ENCODE measurements around the gene PRELID1.

- TF ChIP-seq, protein P1, sequence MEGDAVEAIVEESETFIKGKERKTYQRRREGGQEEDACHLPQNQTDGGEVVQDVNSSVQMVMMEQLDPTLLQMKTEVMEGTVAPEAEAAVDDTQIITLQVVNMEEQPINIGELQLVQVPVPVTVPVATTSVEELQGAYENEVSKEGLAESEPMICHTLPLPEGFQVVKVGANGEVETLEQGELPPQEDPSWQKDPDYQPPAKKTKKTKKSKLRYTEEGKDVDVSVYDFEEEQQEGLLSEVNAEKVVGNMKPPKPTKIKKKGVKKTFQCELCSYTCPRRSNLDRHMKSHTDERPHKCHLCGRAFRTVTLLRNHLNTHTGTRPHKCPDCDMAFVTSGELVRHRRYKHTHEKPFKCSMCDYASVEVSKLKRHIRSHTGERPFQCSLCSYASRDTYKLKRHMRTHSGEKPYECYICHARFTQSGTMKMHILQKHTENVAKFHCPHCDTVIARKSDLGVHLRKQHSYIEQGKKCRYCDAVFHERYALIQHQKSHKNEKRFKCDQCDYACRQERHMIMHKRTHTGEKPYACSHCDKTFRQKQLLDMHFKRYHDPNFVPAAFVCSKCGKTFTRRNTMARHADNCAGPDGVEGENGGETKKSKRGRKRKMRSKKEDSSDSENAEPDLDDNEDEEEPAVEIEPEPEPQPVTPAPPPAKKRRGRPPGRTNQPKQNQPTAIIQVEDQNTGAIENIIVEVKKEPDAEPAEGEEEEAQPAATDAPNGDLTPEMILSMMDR (IDR thresholded peaks at IDR 0.05 in 8 of 11, conservative IDR thresholded peaks at IDR 0.05 in 3 of 11) = no peak
- TF ChIP-seq POLR2A (IDR thresholded peaks at IDR 0.05) = no peak
- TF ChIP-seq POLR2AphosphoS5 (IDR thresholded peaks at IDR 0.05) = no peak
Measured at GRCh38 chr5:177303925-177304391, 359 bp downstream of the PRELID1 start.
